NT2/D1 (cell line): ENCODE data around the gene HSPG2.

Experiments used
- SUZ12 ChIP-seq: IDR thresholded peaks from 2 replicates; pipeline ENCODE4 v1.6.1; 2011; ENCODE audit not compliant: insufficient read length, insufficient read depth; ENCODE audit errors: extremely low read depth
- YY1 ChIP-seq: IDR thresholded peaks from 2 replicates; pipeline ENCODE4 v1.6.1; 2011; ENCODE audit not compliant: insufficient read length, insufficient read depth
- ZNF274 ChIP-seq: IDR thresholded peaks from 2 replicates; pipeline ENCODE4 v1.6.1; 2011; ENCODE audit warnings: mild to moderate bottlenecking, low read depth, low read length

- TF ChIP-seq ZNF274 (no peak), YY1 (no peak), SUZ12 (no peak)
Observed at GRCh38 chr1:21876267-21876666, 60.8 kb downstream of the HSPG2 start.
